ENCODE measurements around the gene SIT1. TPM values are rescaled to one million over a fixed set of nuclear protein-coding genes. Genes with fewer than 3 reads are reported as not detected.

SIT1 gene
- total RNA-seq, 2 experiments from 2014 or later: 121 to 176 TPM

GRCh38 chr9:35611230-35611797, 39.4 kb downstream of the SIT1 start:
- H4K20me1 ChIP-seq (ENCODE audit: insufficient read depth, low read length): no peaks in the 10 kb centered on the region
- H3K9me2 ChIP-seq (ENCODE audit: insufficient read depth, low read length): no peaks in the 10 kb centered on the region
- no TSS peak for BruUV-seq (replicated peaks)
- TF ChIP-seq EZH2phosphoT487 (IDR thresholded peaks at IDR 0.05; ENCODE audit: borderline replicate concordance, low read depth, low read length): no peak
- TF ChIP-seq CTCF (conservative IDR thresholded peaks at IDR 0.05; ENCODE audit: low read length): peak; percentile 84
- intact Hi-C loops (cut with micrococcal nuclease; ENCODE audit: unreplicated experiment): no loop called here
- H3K4me3 ChIP-seq (ENCODE audit: low read depth, low read length, poor library complexity, severe bottlenecking): no peak overlapping the region
- H3K4me1 ChIP-seq (ENCODE audit: insufficient read depth, low read length, poor library complexity, severe bottlenecking): peaks cover 25% of the 10 kb centered on the region
- ChIA-PET POLR2A (interaction anchor here (0.7 to 1.0 kb wide), 3 partner anchors 8 to 35 kb away, joined by 3 to 5 read pairs (median 3); no protein-coding TSS in a partner anchor), CTCF (ENCODE audit: unreplicated experiment) (interaction anchor here (0.8 to 1.5 kb wide), 2 partner anchors 37 to 76 kb away, joined by 3 to 4 read pairs; no protein-coding TSS in a partner anchor)
- peak; percentile 74 for DNase-seq (ENCODE audit: low spot score)
- no peaks in the 10 kb centered on the region for H3K9me3 ChIP-seq (ENCODE audit: low read length)
- H3K27ac ChIP-seq (ENCODE audit: low read depth, low read length, poor library complexity, severe bottlenecking): no peak overlapping the region
- H3K79me2 ChIP-seq (ENCODE audit: insufficient read depth, low read depth, low read length): peaks cover 9% of the 10 kb centered on the region
- peak overlapping the region; percentile 0; the same call in 1 of the 2 replicates for H3K4me2 ChIP-seq (ENCODE audit: low read length)
- peaks cover 76% of the 10 kb centered on the region for H3K36me3 ChIP-seq (ENCODE audit: insufficient read depth, low read length)
- no peak overlapping the region for H2AFZ ChIP-seq (ENCODE audit: low read length)

GRCh38 chr9:35609820-35610163, 40.9 kb downstream of the SIT1 start:
- Histone ChIP-seq H3K4me2 (ENCODE audit: low read length) (no peak overlapping the region), H3K4me1 (ENCODE audit: insufficient read depth, low read length, poor library complexity, severe bottlenecking) (peaks cover 21% of the 10 kb centered on the region), H4K20me1 (ENCODE audit: insufficient read depth, low read length) (no peaks in the 10 kb centered on the region), H2AFZ (ENCODE audit: low read length) (no peak overlapping the region), H3K79me2 (ENCODE audit: insufficient read depth, low read depth, low read length) (peaks cover 15% of the 10 kb centered on the region), H3K27ac (ENCODE audit: low read depth, low read length, poor library complexity, severe bottlenecking) (no peak overlapping the region), H3K36me3 (ENCODE audit: insufficient read depth, low read length) (peaks cover 65% of the 10 kb centered on the region), H3K9me3 (ENCODE audit: low read length) (no peaks in the 10 kb centered on the region), H3K9me2 (ENCODE audit: insufficient read depth, low read length) (no peaks in the 10 kb centered on the region), H3K4me3 (ENCODE audit: low read depth, low read length, poor library complexity, severe bottlenecking) (no peak overlapping the region)
- intact Hi-C loops (cut with micrococcal nuclease; ENCODE audit: unreplicated experiment): loop anchor here (10.0 kb wide), 1 partner anchor 535 kb away; the partner anchor contains the start of genes FANCG and VCP
- BruUV-seq (replicated peaks): no TSS peak
- POLR2A ChIA-PET: no interaction called here
- CTCF ChIA-PET (ENCODE audit: unreplicated experiment): no interaction called here
- TF ChIP-seq CTCF (conservative IDR thresholded peaks at IDR 0.05; ENCODE audit: low read length): no peak
- no peak for TF ChIP-seq EZH2phosphoT487 (IDR thresholded peaks at IDR 0.05; ENCODE audit: borderline replicate concordance, low read depth, low read length)
- DNase-seq (ENCODE audit: low spot score): no peak

Data from OCI-LY7 (cell line).